HUES6 (cell line): ENCODE results near the gene BAHCC1.
A peak's percentile ranks its signal among the peaks of the same experiment; 100 is the strongest.

Source experiments
- H3K27ac ChIP-seq: 2 replicates; pipeline ENCODE4 v1.7.0; 2013; ENCODE audit warnings: low read depth, mild to moderate bottlenecking, low read length, inconsistent platforms
- H3K27me3 ChIP-seq: 2 replicates; pipeline ENCODE4 v1.6.1; 2013; ENCODE audit warnings: low read length; ENCODE audit not compliant: control insufficient read depth, insufficient read depth
- H3K36me3 ChIP-seq: 2 replicates; pipeline ENCODE4 v1.6.1; 2013; ENCODE audit warnings: low read length; ENCODE audit not compliant: control insufficient read depth, insufficient read depth
- H3K4me1 ChIP-seq: 2 replicates; pipeline ENCODE4 v1.6.1; 2013; ENCODE audit warnings: low read length; ENCODE audit not compliant: control insufficient read depth, insufficient read depth
- H3K4me3 ChIP-seq: 2 replicates; pipeline ENCODE4 v1.5.1; 2013; ENCODE audit warnings: low read depth, low read length
- H3K9ac ChIP-seq: one replicate; pipeline ENCODE4 v1.6.1; 2013; ENCODE audit warnings: mild to moderate bottlenecking, low read length
- H3K9me3 ChIP-seq: 2 replicates; pipeline ENCODE4 v1.6.1; 2013; ENCODE audit warnings: low read depth, low read length; ENCODE audit not compliant: control insufficient read depth, insufficient read depth

BAHCC1 gene

DNA sequence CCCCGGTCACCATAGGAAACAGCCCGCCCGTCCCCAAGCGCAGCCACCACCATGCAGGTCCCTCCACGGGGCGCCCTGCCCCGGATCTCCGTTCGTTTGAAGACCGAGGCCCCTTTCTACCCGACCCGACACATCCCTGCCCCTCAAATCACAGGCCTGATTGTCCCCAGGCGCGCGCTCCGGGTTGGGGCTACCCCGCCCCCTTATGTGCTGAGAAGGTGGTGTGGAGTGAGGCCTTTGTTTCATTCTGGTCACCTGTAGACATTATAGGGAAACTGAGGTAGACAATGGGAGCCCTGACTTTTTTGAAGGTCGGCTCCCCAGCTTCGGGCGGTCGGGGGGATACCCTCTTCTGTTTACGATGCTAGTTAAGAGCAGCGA lies 118.1 kb downstream of the BAHCC1 start:
- Histone ChIP-seq H3K9ac (peak overlapping the region; percentile 100), H3K4me3 (peak overlapping the region; percentile 83), H3K27me3 (peaks cover 4% of the 10 kb centered on the region), H3K27ac (peak overlapping the region; percentile 97), H3K36me3 (peaks cover 37% of the 10 kb centered on the region), H3K9me3 (no peaks in the 10 kb centered on the region), H3K4me1 (peaks cover 22% of the 10 kb centered on the region)

DNA sequence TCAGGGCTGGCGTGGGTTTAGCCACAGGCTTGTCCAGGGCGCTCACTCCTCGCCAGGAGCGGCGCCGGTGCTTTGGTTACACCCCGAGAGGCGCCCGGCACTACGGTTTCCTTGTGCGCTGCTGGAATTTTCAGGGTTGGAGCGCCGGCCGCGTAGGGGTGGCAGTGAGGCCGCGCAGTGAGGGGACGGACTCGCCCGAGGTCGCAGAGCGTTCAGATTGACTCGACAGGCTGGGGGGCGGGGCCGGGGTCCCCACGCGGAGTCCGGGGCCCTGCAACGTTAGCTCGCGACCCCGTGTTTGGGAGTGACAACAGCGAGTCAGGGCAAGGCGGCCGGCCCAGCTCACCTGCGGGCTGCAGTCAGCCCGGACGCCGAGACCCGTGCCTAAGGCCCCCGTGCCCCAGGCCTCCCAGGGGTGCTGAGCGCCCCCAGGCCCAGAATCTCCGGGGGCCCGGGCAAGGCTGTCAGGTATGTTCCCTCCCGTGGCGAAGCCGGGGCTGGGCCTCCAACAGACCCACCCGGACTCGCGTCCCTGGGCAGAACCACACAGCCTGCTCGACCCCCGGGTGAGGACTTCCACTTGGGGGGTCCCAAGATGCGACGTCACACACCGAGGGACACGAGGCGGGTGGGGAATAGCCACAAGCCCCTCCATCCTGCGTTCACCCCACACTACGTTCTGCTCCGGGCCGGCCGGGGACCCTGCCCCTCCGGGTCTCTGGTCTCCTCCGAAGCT lies 118.7 kb downstream of the BAHCC1 start:
- Histone ChIP-seq H3K9me3 (no peaks in the 10 kb centered on the region), H3K4me3 (peak overlapping the region; percentile 83), H3K27ac (peak overlapping the region; percentile 97), H3K4me1 (peaks cover 28% of the 10 kb centered on the region), H3K9ac (peak overlapping the region; percentile 100), H3K27me3 (peaks cover 10% of the 10 kb centered on the region), H3K36me3 (peaks cover 34% of the 10 kb centered on the region)

DNA sequence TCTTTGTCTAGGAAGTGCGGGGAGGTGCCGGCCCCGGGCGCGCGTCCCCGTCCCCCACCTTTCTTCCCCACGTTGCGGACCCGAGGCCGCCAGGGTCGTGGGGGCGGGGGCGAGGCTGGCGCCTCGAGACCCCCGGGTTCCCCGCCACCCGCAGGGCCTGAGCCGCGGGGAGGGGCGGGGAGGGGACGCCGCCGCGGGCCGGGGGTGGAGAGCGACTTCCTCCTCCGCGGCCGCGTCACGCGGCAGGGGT lies 119.2 kb downstream of the BAHCC1 start:
- Histone ChIP-seq H3K4me1 (peaks cover 29% of the 10 kb centered on the region), H3K36me3 (peaks cover 29% of the 10 kb centered on the region), H3K4me3 (peak overlapping the region; percentile 83), H3K9me3 (no peaks in the 10 kb centered on the region), H3K9ac (peak overlapping the region; percentile 100), H3K27ac (peak overlapping the region; percentile 97), H3K27me3 (peaks cover 15% of the 10 kb centered on the region)

DNA sequence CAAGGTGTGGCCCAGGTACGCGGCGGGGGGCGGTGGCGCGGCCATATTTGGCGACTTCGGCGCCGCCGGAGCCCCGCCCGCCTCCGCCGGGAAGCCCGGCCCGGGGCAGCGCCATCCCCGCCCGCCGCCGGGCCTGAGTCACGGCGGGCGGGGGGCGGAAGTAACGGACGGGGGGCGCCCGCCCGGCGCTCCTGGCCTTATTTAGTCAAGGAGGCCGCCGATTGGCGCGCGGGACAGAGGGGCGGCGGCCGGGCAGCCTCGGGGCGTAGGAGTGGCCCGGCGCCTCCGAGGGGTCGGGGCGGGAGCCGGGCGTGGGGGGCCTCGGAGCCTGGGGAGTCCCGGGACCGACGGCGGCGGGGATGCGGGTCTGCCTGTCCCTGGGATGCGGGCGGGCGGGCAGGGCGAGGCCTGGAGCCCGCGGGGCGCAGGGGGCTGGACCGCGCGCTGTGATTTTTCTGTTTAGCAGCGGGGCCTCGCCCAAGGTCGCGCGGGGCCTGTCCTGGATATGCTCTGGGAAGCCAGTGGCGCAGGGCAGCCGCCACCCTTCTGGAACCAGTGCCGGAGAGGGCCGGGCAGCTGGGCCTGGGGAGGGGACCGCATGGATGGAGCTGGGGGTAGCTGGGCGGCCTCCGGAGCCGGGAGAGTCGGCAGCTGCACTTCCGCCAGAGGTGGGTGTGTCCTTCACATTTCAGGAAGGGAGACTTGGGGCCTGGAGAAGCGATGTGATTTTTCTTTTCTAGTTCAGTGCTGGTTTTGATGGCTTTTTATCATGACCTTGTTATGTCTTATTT lies 119.7 kb downstream of the BAHCC1 start:
- Histone ChIP-seq H3K27me3 (peaks cover 20% of the 10 kb centered on the region), H3K27ac (peak overlapping the region; percentile 97; the same call in 1 of the 2 replicates), H3K9ac (peak overlapping the region; percentile 100), H3K36me3 (peaks cover 23% of the 10 kb centered on the region), H3K4me3 (peak overlapping the region; percentile 90), H3K9me3 (no peaks in the 10 kb centered on the region), H3K4me1 (peaks cover 33% of the 10 kb centered on the region)

DNA sequence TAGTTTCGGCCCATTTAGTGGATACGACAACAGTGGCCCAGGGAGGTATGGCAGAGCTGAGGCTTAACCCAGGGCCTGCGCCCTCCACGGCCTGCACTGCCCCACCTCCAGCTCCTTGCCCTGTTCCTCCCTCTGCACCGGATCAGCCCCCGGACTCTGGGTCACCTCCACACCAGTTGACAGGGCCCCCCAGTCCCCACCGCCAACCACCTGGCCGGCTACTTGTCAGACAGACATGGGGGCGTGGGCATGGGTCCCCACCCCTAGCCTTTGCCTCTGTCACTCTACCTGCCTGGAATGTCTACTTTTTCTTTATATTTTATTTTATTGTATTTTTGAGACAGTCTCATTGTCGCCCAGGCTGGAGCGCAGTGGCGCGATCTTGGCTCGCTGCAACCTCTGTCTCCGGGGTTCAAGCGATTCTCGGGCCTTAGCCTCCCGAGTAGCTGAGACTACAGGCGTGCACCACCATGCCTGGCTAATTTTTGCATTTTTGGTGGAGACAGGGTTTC lies 120.3 kb downstream of the BAHCC1 start:
- Histone ChIP-seq H3K27me3 (peaks cover 26% of the 10 kb centered on the region), H3K36me3 (peaks cover 17% of the 10 kb centered on the region), H3K4me1 (peaks cover 40% of the 10 kb centered on the region), H3K27ac (peak overlapping the region; percentile 96; the same call in 1 of the 2 replicates), H3K9me3 (no peaks in the 10 kb centered on the region), H3K9ac (peak overlapping the region; percentile 100), H3K4me3 (peak overlapping the region; percentile 90)
